RWPE1 (cell line): ENCODE data around the gene MYO3A.

ENCODE experiments used
- CTCF ChIA-PET: fragments of 350-600 bp; sonication (Branson Sonifier 250); formaldehyde crosslinking; extraction: SDS; loops from one replicate; lab custom pipeline; 2021; lab: Yijun Ruan, JAX
- POLR2A ChIA-PET: fragments of 400-600 bp; formaldehyde crosslinking; extraction: SDS; loops from one replicate; lab custom pipeline; 2020; ENCODE audit warnings: antibody characterized with exemption; ENCODE audit not compliant: low non-redundant PET; lab: Yijun Ruan, JAX
- DNase-seq: peaks from one replicate; pipeline ENCODE4 v3.0.0; 2012; ENCODE audit warnings: low spot score
- H3K27ac ChIP-seq: fragments of 450-650 bp; 2 replicates; pipeline ENCODE4 v1.5.1; 2017
- CTCF ChIP-seq: fragments of 450-650 bp; conservative IDR thresholded peaks from 2 replicates; pipeline ENCODE4 v1.5.1; 2017; ENCODE audit warnings: low read depth, mild to moderate bottlenecking

Gene MYO3A

GRCh38 chr10:25899304-25899703, 34.7 kb upstream of the MYO3A start:
- no peak overlapping the region for H3K27ac ChIP-seq
- no peak for TF ChIP-seq CTCF
- CTCF ChIA-PET = interaction anchor here (0.6 kb wide), 1 partner anchor 92 kb away, joined by 3 read pairs; no protein-coding TSS in a partner anchor
- DNase-seq = no peak
- POLR2A ChIA-PET = no interaction called here

GRCh38 chr10:25901199-25901598, 32.8 kb upstream of the MYO3A start:
- ChIA-PET POLR2A (no interaction called here), CTCF (no interaction called here)
- no peak overlapping the region for H3K27ac ChIP-seq
- TF ChIP-seq CTCF = no peak
- no peak for DNase-seq

- no peak for DNase-seq
- CTCF ChIA-PET = no interaction called here
- POLR2A ChIA-PET = no interaction called here
- no peak overlapping the region for H3K27ac ChIP-seq
- TF ChIP-seq CTCF = no peak
Measured at GRCh38 chr10:25902002-25902401, 32.0 kb upstream of the MYO3A start.

GRCh38 chr10:25907261-25907660, 26.8 kb upstream of the MYO3A start:
- DNase-seq = no peak
- H3K27ac ChIP-seq = no peak overlapping the region
- CTCF ChIA-PET = no interaction called here
- POLR2A ChIA-PET = no interaction called here
- TF ChIP-seq CTCF = no peak

- no peak for DNase-seq
- POLR2A ChIA-PET = interaction anchor here (0.7 kb wide), 1 partner anchor 224 kb away, joined by 4 read pairs; no protein-coding TSS in a partner anchor
- CTCF ChIA-PET = no interaction called here
- H3K27ac ChIP-seq = no peak overlapping the region
- TF ChIP-seq CTCF = no peak
Measured at GRCh38 chr10:25912866-25913265, 21.2 kb upstream of the MYO3A start.

GRCh38 chr10:25914776-25915175, 19.3 kb upstream of the MYO3A start:
- ChIA-PET POLR2A (no interaction called here), CTCF (no interaction called here)
- no peak for DNase-seq
- no peak for TF ChIP-seq CTCF
- no peak overlapping the region for H3K27ac ChIP-seq
